HepG2 (cell line): ENCODE data around the gene CCN2. TPM values are rescaled to one million over a fixed set of nuclear protein-coding genes. Genes with fewer than 3 reads are reported as not detected.

Experiments
- AGO2 ChIP-seq: fragments of 200-400 bp; formaldehyde crosslinking; optimal IDR thresholded peaks from 2 replicates; pipeline ENCODE3; 2017; ENCODE audit warnings: mild to moderate bottlenecking, low read depth, low read length, moderate library complexity
- ARNT ChIP-seq: fragments of 450-650 bp; IDR thresholded peaks from 2 replicates; pipeline ENCODE4 v1.6.1; 2017
- ATF7 ChIP-seq, 2 experiments: fragments of 450-650 bp in 1 of 2; sonication (generic) in 1 of 2; formaldehyde crosslinking in 1 of 2; IDR thresholded peaks; 2 replicates each; pipeline versions ENCODE4 v1.4.0 to v1.6.1; 2016 to 2020; ENCODE audit warnings: antibody characterized with exemption in 1 of 2, mild to moderate bottlenecking in 1 of 2, missing genetic modification reagents in 1 of 2
- BCL6 ChIP-seq: IDR thresholded peaks from 2 replicates; pipeline ENCODE4 v1.6.1; 2016; ENCODE audit warnings: missing genetic modification reagents, missing compliant biosample characterization
- CBX5 ChIP-seq: sonication (generic); formaldehyde crosslinking; IDR thresholded peaks from 2 replicates; pipeline ENCODE4 v1.4.0; 2020; ENCODE audit warnings: missing genetic modification reagents, borderline replicate concordance
- FOXO1 ChIP-seq: sonication (generic); formaldehyde crosslinking; IDR thresholded peaks from 2 replicates; pipeline ENCODE4 v1.4.0; 2020; ENCODE audit warnings: missing genetic modification reagents
- GATAD2A ChIP-seq: IDR thresholded peaks from 2 replicates; pipeline ENCODE4 v1.6.1; 2016
- HIVEP1 ChIP-seq: sonication (generic); formaldehyde crosslinking; IDR thresholded peaks from 2 replicates; pipeline ENCODE4 v1.4.0; 2020; ENCODE audit warnings: mild to moderate bottlenecking, missing genetic modification reagents
- IRF2 ChIP-seq: IDR thresholded peaks from 2 replicates; pipeline ENCODE4 v1.6.1; 2018; ENCODE audit warnings: missing genetic modification reagents, missing compliant biosample characterization
- JUNB ChIP-seq: sonication (generic); formaldehyde crosslinking; IDR thresholded peaks from 2 replicates; pipeline ENCODE4 v1.8.0; 2022; ENCODE audit warnings: missing genetic modification reagents, mild to moderate bottlenecking, borderline replicate concordance
- MXI1 ChIP-seq: IDR thresholded peaks from 3 replicates; pipeline ENCODE4 v1.6.1; 2012; ENCODE audit warnings: low read depth, low read length, inconsistent platforms, borderline replicate concordance
- NCOA5 ChIP-seq: sonication (generic); formaldehyde crosslinking; IDR thresholded peaks from 2 replicates; pipeline ENCODE4 v1.4.0; 2020; ENCODE audit warnings: missing genetic modification reagents
- RBFOX2 ChIP-seq: fragments of 200-400 bp; formaldehyde crosslinking; IDR thresholded peaks from 2 replicates; pipeline ENCODE4 v1.6.1; 2017; ENCODE audit warnings: low read depth, mild to moderate bottlenecking, low read length
- RCOR2 ChIP-seq: IDR thresholded peaks from 2 replicates; pipeline ENCODE4 v1.6.1; 2016; ENCODE audit warnings: missing biosample characterization, missing genetic modification reagents
- REXO4 ChIP-seq: sonication (generic); formaldehyde crosslinking; IDR thresholded peaks from 2 replicates; pipeline ENCODE4 v1.8.0; 2022; ENCODE audit warnings: missing genetic modification reagents, mild to moderate bottlenecking, borderline replicate concordance
- SMAD1 ChIP-seq: sonication (generic); formaldehyde crosslinking; IDR thresholded peaks from 2 replicates; pipeline ENCODE4 v1.4.0; 2020; ENCODE audit warnings: missing genetic modification reagents, low read depth, mild to moderate bottlenecking, borderline replicate concordance
- SMAD3 ChIP-seq: sonication (generic); formaldehyde crosslinking; IDR thresholded peaks from 2 replicates; pipeline ENCODE4 v1.4.0; 2020; ENCODE audit warnings: missing genetic modification reagents
- SRSF1 ChIP-seq: fragments of 200-400 bp; formaldehyde crosslinking; optimal IDR thresholded peaks from 2 replicates; pipeline ENCODE3; 2017; ENCODE audit warnings: mild to moderate bottlenecking, low read depth, low read length, moderate library complexity
- TBX3 ChIP-seq: fragments of 450-650 bp; IDR thresholded peaks from 2 replicates; pipeline ENCODE4 v1.6.1; 2017; ENCODE audit warnings: antibody characterized with exemption, mild to moderate bottlenecking, inconsistent platforms, borderline replicate concordance
- ZNF160 ChIP-seq: sonication (generic); formaldehyde crosslinking; IDR thresholded peaks from 2 replicates; pipeline ENCODE4 v1.8.0; 2022; ENCODE audit warnings: mild to moderate bottlenecking, inconsistent platforms, missing genetic modification reagents
- ZNF558 ChIP-seq: sonication (generic); formaldehyde crosslinking; IDR thresholded peaks from 2 replicates; pipeline ENCODE4 v1.9.0; 2022; ENCODE audit warnings: mild to moderate bottlenecking, missing genetic modification reagents, borderline replicate concordance
- ZNF672 ChIP-seq: sonication (generic); formaldehyde crosslinking; IDR thresholded peaks from 2 replicates; pipeline ENCODE4 v1.8.1; 2022; ENCODE audit warnings: missing genetic modification reagents
- ZNF782 ChIP-seq: sonication (generic); formaldehyde crosslinking; IDR thresholded peaks from 2 replicates; pipeline ENCODE4 v1.4.0; 2020; ENCODE audit warnings: missing genetic modification reagents, mild to moderate bottlenecking, borderline replicate concordance
- ZSCAN30 ChIP-seq: sonication (generic); formaldehyde crosslinking; IDR thresholded peaks from 2 replicates; pipeline ENCODE4 v1.5.0; 2020; ENCODE audit warnings: mild to moderate bottlenecking, missing genetic modification reagents
- ZSCAN9 ChIP-seq: IDR thresholded peaks from 2 replicates; pipeline ENCODE4 v1.6.1; 2016; ENCODE audit warnings: borderline replicate concordance
- polyA plus RNA-seq, 8 experiments: library from polyadenylated mRNA; depleted of rRNA in 3 of 8; stranded (reverse) in 7 of 8; unstranded in 1 of 8; fragments of >200 nt; fragmentation: Illumina TruSeq in 4 of 8; extraction: Trizol in 4 of 8; gene quantifications; 2 replicates each; pipeline versions ENCODE4 v1.2.1 to v1.2.3, GENCODE V29; 2011 to 2016; ENCODE audit warnings: low read depth in 4 of 8, missing spikeins in 1 of 8, mixed read lengths in 1 of 8; ENCODE audit not compliant: insufficient read depth in 1 of 8
- total RNA-seq, 5 experiments: library from RNA; depleted of rRNA; stranded (reverse); fragments of >200 nt; fragmentation: Illumina TruSeq; extraction: Trizol; gene quantifications; 2 replicates each; pipeline ENCODE4 v1.2.3, GENCODE V29; 2016; ENCODE audit warnings: low read depth in 1 of 5
- TF ChIP-seq, protein P1 (sequence below): sonication (generic); formaldehyde crosslinking; IDR thresholded peaks from 2 replicates; pipeline ENCODE4 v1.5.1; 2020; ENCODE audit warnings: missing genetic modification reagents, mild to moderate bottlenecking, borderline replicate concordance
- TF ChIP-seq, protein P2 (sequence below): sonication (generic); formaldehyde crosslinking; IDR thresholded peaks from 2 replicates; pipeline ENCODE4 v1.5.0; 2020; ENCODE audit warnings: missing genetic modification reagents
- TF ChIP-seq, protein P3 (sequence below): sonication (generic); formaldehyde crosslinking; IDR thresholded peaks from 2 replicates; pipeline ENCODE4 v1.4.0; 2020; ENCODE audit warnings: missing genetic modification reagents
- TF ChIP-seq, protein P4 (sequence below): sonication (generic); formaldehyde crosslinking; IDR thresholded peaks from 2 replicates; pipeline ENCODE4 v1.8.1; 2023; ENCODE audit warnings: mild to moderate bottlenecking, missing genetic modification reagents, borderline replicate concordance

The CCN2 gene
- total and polyA plus RNA-seq, 2 of the 13 experiments (the other 11 are each of a cell fraction or from before 2014, with no cell fraction given), result 34.7 to 316 TPM

DNA sequence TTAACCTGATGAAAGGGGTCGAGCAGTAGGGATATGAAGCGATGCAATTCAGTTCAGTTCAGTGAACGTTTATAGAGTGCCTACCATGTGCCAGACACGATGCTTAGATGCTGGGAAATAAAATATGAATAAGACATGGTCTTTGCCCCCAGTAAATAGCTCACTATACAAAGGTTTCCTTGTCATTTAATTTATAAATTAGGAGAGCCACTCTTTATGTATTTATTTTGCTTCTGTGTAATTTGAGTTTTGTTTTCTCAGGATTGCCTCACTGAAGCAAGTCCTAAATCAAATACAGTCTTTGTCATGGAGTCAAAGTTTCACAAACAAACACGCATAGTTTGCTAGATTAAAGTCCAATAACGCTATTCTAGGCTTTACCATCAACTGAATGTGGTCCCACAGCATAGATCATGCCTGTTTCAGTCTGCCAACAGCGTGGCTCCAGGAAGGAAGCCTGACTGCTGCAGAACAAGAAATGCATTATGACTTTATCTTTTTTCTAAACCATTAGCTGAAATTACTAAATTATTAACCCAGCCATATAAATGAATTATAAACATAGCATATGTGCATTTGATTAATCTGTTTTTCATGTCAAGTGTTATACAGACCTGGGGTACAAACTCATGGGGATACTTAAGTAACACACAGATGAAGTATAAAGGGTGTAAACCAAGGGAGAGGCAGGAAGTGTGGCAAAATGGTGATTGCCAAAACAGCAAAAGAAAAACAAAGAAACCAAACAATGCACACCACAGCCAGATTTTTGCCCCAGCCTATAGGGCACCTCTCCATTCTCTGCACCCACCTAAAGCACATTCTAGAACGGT is 29.8 kb upstream of the CCN2 start (continued):
- TF ChIP-seq, protein P1, sequence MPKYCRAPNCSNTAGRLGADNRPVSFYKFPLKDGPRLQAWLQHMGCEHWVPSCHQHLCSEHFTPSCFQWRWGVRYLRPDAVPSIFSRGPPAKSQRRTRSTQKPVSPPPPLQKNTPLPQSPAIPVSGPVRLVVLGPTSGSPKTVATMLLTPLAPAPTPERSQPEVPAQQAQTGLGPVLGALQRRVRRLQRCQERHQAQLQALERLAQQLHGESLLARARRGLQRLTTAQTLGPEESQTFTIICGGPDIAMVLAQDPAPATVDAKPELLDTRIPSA (CRISPR knock-in tag), result no peak
- TF ChIP-seq ZSCAN9 (CRISPR knock-in tag) (peak; percentile 98), ARNT (no peak), FOXO1 (CRISPR knock-in tag) (peak; percentile 97), RCOR2 (CRISPR knock-in tag) (peak; percentile 94; the same call in 1 of the 2 replicates), BCL6 (CRISPR knock-in tag) (peak; percentile 94), JUNB (CRISPR knock-in tag) (no peak; the same call in 1 of the 2 replicates), IRF2 (CRISPR knock-in tag) (peak; percentile 88), CBX5 (CRISPR knock-in tag) (peak; percentile 88; the same call in 1 of the 2 replicates), SRSF1 (no peak), ATF7 (IDR thresholded peaks at IDR 0.05) (peak; percentile 70), ATF7 (CRISPR knock-in tag; IDR thresholded peaks at IDR 0.05) (peak; percentile 74; the same call in 1 of the 2 replicates), HIVEP1 (CRISPR knock-in tag) (no peak), GATAD2A (CRISPR knock-in tag) (peak; percentile 99), AGO2 (no peak), MXI1 (peak; percentile 76; the same call in 1 of the 3 replicates), RBFOX2 (peak; percentile 76), ZNF558 (CRISPR knock-in tag) (peak; percentile 79; the same call in 1 of the 2 replicates), REXO4 (CRISPR knock-in tag) (0 out of 2 replicates have a peak, but pooled peaks have one; percentile 18), NCOA5 (no peak), SMAD1 (CRISPR knock-in tag) (peak; percentile 73; the same call in 1 of the 2 replicates), ZSCAN30 (CRISPR knock-in tag) (peak; percentile 79; the same call in 1 of the 2 replicates), TBX3 (peak; percentile 96), SMAD3 (CRISPR knock-in tag) (peak; percentile 97), ZNF160 (CRISPR knock-in tag) (no peak), ZNF782 (CRISPR knock-in tag) (no peak; the same call in 1 of the 2 replicates), ZNF672 (CRISPR knock-in tag) (no peak)
- TF ChIP-seq, protein P2, sequence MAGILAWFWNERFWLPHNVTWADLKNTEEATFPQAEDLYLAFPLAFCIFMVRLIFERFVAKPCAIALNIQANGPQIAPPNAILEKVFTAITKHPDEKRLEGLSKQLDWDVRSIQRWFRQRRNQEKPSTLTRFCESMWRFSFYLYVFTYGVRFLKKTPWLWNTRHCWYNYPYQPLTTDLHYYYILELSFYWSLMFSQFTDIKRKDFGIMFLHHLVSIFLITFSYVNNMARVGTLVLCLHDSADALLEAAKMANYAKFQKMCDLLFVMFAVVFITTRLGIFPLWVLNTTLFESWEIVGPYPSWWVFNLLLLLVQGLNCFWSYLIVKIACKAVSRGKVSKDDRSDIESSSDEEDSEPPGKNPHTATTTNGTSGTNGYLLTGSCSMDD (CRISPR knock-in tag), result no peak
- TF ChIP-seq, protein P3, sequence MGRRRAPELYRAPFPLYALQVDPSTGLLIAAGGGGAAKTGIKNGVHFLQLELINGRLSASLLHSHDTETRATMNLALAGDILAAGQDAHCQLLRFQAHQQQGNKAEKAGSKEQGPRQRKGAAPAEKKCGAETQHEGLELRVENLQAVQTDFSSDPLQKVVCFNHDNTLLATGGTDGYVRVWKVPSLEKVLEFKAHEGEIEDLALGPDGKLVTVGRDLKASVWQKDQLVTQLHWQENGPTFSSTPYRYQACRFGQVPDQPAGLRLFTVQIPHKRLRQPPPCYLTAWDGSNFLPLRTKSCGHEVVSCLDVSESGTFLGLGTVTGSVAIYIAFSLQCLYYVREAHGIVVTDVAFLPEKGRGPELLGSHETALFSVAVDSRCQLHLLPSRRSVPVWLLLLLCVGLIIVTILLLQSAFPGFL (CRISPR knock-in tag), result no peak
- TF ChIP-seq, protein P4, sequence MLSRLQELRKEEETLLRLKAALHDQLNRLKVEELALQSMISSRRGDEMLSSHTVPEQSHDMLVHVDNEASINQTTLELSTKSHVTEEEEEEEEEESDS, result no peak; the same call in 1 of the 2 replicates
